ENCODE data around the gene MRGPRE. TPM values are rescaled to one million over a fixed set of nuclear protein-coding genes. Genes with fewer than 3 reads are reported as not detected.

The MRGPRE gene
- total and polyA plus RNA-seq, 2 donors (not counting 1 experiment from before 2014, with no cell fraction given): not detected

- H3K4me1 ChIP-seq (ENCODE audit: control insufficient read depth in 2 of 2, insufficient read depth in 2 of 2, low read length in 2 of 2): no peaks in the 10 kb centered on the region
- H3K4me1 Mint-ChIP-seq: no peaks in the 10 kb centered on the region
- no peaks in the 10 kb centered on the region for H3K36me3 ChIP-seq (replicated peaks in 1 of 2; ENCODE audit: control extremely low read depth in 1 of 2, control insufficient read depth in 1 of 2, extremely low read depth in 1 of 2, insufficient read depth in 2 of 2, low read length in 1 of 2)
- H3K9ac ChIP-seq (ENCODE audit: low read length): no peak overlapping the region
- intact Hi-C loops (cut with micrococcal nuclease): no loop called here
- no peaks in the 10 kb centered on the region for H3K79me2 ChIP-seq (ENCODE audit: control insufficient read depth, insufficient read depth, low read length)
- H3K27me3 Mint-ChIP-seq: peaks cover 9% of the 10 kb centered on the region
- H3K4me3 ChIP-seq (ENCODE audit: control extremely low read depth in 1 of 5, extremely low read depth in 1 of 5, insufficient read depth in 1 of 5, low read depth in 2 of 5, low read length in 4 of 5): no peak overlapping the region
- WGBS (ENCODE audit: insufficient coverage): 54% methylated on average over 29 of the region's 36 CpGs
- ChIA-PET CTCF (no interaction called here), POLR2A (no interaction called here)
- no peaks in the 10 kb centered on the region for H3K9me3 ChIP-seq (ENCODE audit: control extremely low read depth in 1 of 3, control insufficient read depth in 2 of 3, insufficient read depth in 1 of 3, low read length in 2 of 3)
- H3K9me3 Mint-ChIP-seq (ENCODE audit: insufficient read depth): no peaks in the 10 kb centered on the region
- H3K27ac ChIP-seq (ENCODE audit: low read length in 2 of 2): no peak overlapping the region
- ATAC-seq (ENCODE audit: low read depth): no peak
- no peak overlapping the region for H3K4me3 Mint-ChIP-seq
- no peaks in the 10 kb centered on the region for H4K20me1 ChIP-seq (ENCODE audit: control insufficient read depth, insufficient read depth, low read length, poor library complexity, severe bottlenecking)
- H3K4me2 ChIP-seq (replicated peaks; ENCODE audit: low read depth, low read length, poor library complexity, severe bottlenecking): no peak overlapping the region
- no peak for TF ChIP-seq CTCF (IDR thresholded peaks at IDR 0.05)
- TF ChIP-seq EZH2 (IDR thresholded peaks at IDR 0.05; ENCODE audit: borderline replicate concordance, insufficient read depth, low read depth, low read length, poor library complexity, severe bottlenecking): no peak
- no peak for DNase-seq
- H3K27me3 ChIP-seq (replicated peaks in 1 of 4; ENCODE audit: control extremely low read depth in 1 of 4, control insufficient read depth in 3 of 4, insufficient read depth in 4 of 4, low read length in 3 of 4): peaks cover 0 to 3% (median 0%) of the 10 kb centered on the region in 4 experiments
- no peak overlapping the region for H3K27ac Mint-ChIP-seq
- H2AFZ ChIP-seq (ENCODE audit: insufficient read depth, low read depth, low read length, poor library complexity, severe bottlenecking): no peak overlapping the region
These were observed 9.0 kb downstream of the MRGPRE start for GRCh38 chr11:3222941-3223915.

All from B cell (primary cell).